Measurements from ENCODE around the gene NRP2.

Gene NRP2, protein sequence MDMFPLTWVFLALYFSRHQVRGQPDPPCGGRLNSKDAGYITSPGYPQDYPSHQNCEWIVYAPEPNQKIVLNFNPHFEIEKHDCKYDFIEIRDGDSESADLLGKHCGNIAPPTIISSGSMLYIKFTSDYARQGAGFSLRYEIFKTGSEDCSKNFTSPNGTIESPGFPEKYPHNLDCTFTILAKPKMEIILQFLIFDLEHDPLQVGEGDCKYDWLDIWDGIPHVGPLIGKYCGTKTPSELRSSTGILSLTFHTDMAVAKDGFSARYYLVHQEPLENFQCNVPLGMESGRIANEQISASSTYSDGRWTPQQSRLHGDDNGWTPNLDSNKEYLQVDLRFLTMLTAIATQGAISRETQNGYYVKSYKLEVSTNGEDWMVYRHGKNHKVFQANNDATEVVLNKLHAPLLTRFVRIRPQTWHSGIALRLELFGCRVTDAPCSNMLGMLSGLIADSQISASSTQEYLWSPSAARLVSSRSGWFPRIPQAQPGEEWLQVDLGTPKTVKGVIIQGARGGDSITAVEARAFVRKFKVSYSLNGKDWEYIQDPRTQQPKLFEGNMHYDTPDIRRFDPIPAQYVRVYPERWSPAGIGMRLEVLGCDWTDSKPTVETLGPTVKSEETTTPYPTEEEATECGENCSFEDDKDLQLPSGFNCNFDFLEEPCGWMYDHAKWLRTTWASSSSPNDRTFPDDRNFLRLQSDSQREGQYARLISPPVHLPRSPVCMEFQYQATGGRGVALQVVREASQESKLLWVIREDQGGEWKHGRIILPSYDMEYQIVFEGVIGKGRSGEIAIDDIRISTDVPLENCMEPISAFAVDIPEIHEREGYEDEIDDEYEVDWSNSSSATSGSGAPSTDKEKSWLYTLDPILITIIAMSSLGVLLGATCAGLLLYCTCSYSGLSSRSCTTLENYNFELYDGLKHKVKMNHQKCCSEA

GRCh38 chr2:205682239-205682970, at the start of gene NRP2:
NRP2 (plus strand) TSS chr2:205682501; CDS start chr2:205683291, 790 bp downstream.
- DNase-seq (ENCODE audit: low read depth in 1 of 2, low spot score in 1 of 2), result peak in 1 of 2 donors; percentile 21

GRCh38 chr2:205633994-205634393, 48.3 kb upstream of the NRP2 start:
- no peak for DNase-seq (ENCODE audit: low read depth in 1 of 2, low spot score in 1 of 2)

DNA sequence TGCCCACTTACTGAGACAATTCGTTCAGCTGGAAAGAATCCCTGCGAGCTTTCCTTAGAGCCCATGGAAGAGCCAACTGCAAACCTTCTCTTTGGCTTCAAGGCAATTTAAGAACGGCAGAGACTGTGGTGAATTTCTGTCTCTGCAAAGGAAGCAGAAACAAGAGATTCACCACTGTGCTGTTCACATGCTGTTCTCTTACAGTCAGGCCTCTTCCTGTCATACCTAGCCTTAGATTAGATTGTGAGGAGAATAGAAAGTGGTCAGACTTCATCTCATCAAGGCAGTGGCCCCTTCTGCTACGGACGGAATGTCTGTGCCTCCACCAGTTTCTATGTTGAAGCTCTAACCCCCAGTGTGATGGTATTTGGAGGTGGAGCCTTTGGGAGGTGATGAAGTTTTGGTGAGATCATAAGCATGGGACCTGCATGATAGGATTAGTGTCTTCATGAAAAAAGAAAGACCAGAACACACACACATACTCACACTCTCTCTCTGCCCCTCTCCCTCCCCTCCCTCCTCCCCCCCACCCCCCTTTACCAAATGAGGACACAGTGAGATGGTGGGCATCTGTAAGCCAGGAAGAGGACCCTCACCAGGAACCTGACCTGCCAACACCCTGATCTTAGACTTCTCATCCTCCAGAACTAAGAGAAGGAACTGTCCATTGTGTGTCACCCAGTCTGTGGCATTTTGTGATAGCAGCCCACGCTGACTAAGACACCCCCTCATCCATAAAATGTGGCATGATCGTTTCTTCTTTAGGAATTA, 45.6 kb upstream of the NRP2 start:
- no peak for DNase-seq (ENCODE audit: low read depth in 1 of 2, low spot score in 1 of 2)

- DNase-seq (ENCODE audit: low read depth in 1 of 2, low spot score in 1 of 2), result no peak
Observed at GRCh38 chr2:205637320-205637602, 45.0 kb upstream of the NRP2 start.

DNA sequence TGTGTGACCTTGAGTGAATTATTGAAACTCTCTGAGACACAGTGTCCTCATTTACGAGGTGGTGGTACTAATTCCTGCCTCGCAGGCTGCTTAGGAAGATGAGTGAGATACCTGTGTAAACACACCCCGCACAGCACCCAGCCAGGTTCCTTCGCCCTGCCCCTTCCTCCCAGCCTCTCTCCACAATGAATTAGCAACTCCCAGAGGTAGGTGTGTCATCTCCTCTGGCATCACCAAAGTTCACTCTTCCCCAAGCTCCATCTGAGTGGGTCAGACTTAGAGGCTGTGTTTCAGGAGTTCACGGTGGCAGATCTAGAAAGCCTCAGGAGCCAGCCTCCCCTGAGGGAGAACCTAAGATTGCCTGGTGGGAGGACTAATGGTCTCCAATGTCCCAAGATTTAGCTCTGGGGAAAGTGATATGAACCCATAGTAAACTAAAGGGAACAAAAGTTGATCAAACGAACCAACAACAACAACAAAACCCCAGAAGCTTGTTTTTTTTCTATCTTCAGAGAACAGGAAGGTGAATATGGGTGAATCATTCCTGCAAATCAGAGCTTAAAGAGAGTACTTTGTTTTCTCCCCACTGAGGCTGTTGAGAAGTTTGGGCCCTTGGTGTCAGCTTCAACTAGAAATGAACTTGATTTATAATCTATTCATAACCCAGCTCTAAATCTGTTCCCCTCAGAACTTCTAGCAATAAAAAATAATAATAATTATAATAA, 44.4 kb upstream of the NRP2 start:
- DNase-seq (ENCODE audit: low read depth in 1 of 2, low spot score in 1 of 2), result no peak

DNA sequence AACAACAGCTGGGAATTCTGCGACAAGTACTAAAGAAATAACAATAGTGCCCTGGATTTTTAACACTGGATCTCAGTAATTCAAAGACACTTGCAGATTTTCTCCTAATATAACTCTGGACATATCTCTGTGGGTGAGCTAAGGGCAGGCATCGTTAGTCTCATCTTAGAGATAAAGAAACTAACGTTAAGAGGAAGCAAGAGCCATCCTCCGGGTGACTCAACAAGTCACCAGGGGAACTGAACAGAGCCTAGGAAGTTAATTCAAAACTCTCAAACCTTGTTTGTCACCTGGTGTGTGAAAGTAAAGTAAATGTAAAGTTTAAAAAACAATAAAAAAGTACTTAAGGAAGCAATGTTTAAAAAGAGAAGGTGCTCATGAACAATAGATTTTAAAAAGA, 41.6 kb upstream of the NRP2 start:
- no peak for DNase-seq (ENCODE audit: low read depth in 1 of 2, low spot score in 1 of 2)

DNA sequence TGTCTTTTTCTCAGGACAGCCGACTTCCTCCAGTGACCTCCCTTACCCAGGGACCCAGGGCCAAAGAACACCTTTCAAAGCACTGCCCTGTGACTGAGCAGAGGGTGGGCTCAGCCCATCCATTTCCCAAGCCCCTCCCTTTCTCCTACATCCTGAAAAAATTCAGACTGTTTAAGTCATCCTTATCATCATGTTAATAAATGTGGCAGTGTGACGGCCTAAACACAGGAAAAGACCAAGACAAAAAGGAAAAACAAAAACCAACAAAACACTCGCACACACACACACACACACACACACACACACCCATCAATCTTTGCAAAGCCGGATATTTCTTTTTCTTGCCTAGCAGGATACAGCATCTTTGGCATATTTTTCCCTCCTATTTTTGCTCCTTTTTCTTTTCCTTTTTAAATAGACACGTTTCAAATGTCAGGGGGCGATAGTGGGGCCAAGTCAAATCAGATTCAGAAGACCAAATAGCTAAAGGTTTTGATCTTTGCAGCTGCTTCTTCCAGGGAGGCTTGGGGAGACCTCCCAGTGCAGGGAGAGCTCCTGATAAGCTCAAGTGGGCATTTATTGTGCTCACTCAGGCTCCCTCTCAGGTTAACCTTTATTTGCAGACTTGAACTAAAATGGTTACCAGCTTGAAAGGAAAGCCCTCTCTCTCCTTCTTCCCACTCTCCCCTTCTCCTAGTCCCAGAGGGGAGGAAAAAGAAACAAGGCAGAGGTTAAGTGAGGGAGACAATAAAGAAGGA, 39.5 kb upstream of the NRP2 start:
- DNase-seq (ENCODE audit: low read depth in 1 of 2, low spot score in 1 of 2), result no peak

DNA sequence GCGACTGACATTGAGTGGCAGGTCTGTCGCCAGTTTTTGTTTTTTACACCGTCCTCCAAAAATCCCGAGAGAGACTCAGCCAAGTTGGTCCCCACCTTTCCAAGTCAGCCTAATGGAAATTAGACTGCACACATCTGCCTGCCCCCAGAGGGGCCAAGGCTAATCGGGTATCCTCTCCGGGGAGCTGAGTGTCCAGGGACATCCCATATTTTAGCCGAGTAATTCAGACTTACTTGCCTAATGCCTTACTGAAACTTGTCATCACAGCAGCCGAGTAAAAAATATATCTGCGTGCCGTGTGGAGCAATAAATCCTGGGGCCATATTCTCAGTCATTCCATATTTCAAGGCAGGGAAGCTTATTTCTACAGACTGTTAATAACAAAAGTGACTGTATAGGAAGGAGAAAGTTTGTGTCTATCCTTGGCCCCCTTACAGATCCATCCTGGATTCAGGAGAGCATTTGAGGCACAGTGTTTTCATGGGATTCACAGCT, 38.9 kb upstream of the NRP2 start:
- DNase-seq (ENCODE audit: low read depth in 1 of 2, low spot score in 1 of 2), result no peak

GRCh38 chr2:205644018-205644417, 38.3 kb upstream of the NRP2 start:
- no peak for DNase-seq (ENCODE audit: low read depth in 1 of 2, low spot score in 1 of 2)

DNA sequence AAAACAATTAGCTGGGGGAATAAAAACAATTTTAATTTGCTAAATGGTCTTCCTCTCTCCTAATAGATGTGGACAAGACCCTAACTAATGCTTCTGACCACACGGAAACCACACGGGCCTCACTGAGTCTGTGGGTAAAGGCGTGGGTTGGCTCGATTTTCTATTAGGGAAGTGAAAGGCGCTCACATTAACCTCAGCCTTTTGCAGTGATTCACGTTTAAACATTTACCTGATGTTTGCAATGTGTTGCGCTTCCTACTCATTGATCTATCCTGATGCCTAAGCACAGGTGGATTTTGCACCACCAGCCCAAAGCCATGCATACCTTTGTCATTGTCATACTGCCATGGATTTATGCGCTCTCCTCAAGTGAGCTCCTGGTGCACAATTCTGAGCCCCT, 35.6 kb upstream of the NRP2 start:
- DNase-seq (ENCODE audit: low read depth in 1 of 2, low spot score in 1 of 2), result no peak

GRCh38 chr2:205650450-205650849, 31.9 kb upstream of the NRP2 start:
- no peak for DNase-seq (ENCODE audit: low read depth in 1 of 2, low spot score in 1 of 2)

GRCh38 chr2:205650931-205651330, 31.4 kb upstream of the NRP2 start:
- DNase-seq (ENCODE audit: low read depth in 1 of 2, low spot score in 1 of 2), result no peak

DNA sequence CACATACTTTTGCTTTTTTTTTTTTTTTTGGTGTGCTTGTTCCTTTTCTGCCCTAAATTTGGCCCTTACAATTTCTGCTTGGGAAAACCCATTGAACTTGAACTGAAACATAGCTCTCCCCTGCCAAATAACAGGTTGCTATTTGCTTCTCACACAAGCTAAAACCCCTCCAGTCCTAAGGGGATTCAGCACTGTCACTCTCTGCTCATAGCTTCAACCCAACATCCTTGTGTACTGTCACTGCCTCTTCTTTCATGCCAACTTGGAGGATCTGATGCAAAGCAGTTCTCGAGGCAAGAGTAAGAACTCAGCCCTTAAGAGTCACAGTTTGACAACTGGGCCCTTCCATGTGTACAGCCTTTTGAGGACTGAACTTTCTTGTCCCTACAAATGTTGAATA, 30.6 kb upstream of the NRP2 start:
- no peak for DNase-seq (ENCODE audit: low read depth in 1 of 2, low spot score in 1 of 2)

- DNase-seq (ENCODE audit: low read depth in 1 of 2, low spot score in 1 of 2), result no peak
Observed at GRCh38 chr2:205654878-205655605, 27.3 kb upstream of the NRP2 start.

- no peak for DNase-seq (ENCODE audit: low read depth in 1 of 2, low spot score in 1 of 2)
Observed at GRCh38 chr2:205655779-205656456, 26.4 kb upstream of the NRP2 start.

GRCh38 chr2:205656461-205656860, 25.8 kb upstream of the NRP2 start:
- no peak for DNase-seq (ENCODE audit: low read depth in 1 of 2, low spot score in 1 of 2)

DNA sequence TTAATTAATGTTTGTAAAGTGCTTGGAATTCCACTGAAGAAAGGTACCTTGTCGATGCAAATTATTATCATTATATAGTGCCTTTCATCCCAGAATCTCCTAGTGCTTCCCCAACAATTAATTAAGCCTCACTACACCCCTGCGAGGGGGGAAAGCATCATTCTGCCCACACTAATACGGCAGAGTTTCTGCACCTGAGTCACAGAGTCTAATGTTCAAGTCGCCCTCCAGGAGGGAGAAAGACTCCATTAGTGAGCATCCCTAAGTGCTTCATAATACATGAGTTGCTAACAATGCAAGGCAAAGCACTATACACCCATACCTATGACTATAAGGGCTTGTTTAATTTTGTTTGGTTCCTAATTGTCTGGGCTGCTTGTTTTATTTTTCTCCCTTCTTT, 25.4 kb upstream of the NRP2 start:
- DNase-seq (ENCODE audit: low read depth in 1 of 2, low spot score in 1 of 2), result no peak

DNA sequence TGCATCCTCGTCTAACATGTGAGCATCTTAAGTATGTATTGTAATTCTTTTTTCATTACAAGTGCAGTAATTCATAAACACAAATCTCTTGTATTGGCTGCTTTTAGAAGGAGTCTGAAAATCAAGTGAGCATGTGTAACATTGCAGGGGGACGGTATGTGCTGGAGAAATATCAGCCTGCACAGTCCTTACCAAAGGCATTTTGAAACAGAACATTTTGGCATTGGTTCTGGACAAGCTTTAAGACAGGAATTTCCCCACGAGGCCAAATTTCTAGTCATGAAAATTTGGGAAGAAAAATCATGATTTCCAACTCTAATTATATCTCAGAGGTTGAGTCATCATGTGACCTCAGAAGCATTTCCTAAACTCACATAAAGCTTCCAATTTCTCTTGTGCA, 24.7 kb upstream of the NRP2 start:
- no peak for DNase-seq (ENCODE audit: low read depth in 1 of 2, low spot score in 1 of 2)
